GM21717 (cell line): ENCODE data around the gene TAGLN3.
A peak's percentile ranks its signal among the peaks of the same experiment; 100 is the strongest.
"Not testable (repeated sequence)": the region's sequence is repeated elsewhere in the genome, so short reads cannot be mapped to it uniquely, and the experiment has no call there.

Experiments used
- ATAC-seq: cut with Tn5 transposase; IDR thresholded peaks from one replicate; pipeline ENCODE4 v1.9.1; 2021; ENCODE audit warnings: mild to moderate bottlenecking, moderate library complexity; ENCODE audit not compliant: unreplicated experiment

Gene TAGLN3

DNA sequence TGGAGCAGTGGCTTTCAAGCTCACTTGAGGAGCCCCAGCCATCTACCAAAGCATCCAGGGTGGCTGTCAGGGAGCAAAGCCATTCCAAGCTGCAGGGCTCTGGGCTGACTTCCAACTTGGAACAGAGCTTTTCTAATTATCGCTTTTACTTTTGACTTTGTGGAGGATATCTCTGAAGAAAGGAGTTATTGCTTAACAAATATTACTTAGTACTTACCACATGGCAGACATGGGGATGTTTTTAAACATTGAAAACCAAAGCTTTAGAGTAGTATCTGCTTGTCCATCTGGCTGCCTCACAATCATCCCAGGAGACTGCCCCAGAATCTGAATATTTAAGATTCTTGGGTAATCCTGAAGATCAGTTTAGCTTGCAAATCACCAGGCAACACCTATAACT, 8.9 kb downstream of the TAGLN3 start:
- ATAC-seq, result no peak

DNA sequence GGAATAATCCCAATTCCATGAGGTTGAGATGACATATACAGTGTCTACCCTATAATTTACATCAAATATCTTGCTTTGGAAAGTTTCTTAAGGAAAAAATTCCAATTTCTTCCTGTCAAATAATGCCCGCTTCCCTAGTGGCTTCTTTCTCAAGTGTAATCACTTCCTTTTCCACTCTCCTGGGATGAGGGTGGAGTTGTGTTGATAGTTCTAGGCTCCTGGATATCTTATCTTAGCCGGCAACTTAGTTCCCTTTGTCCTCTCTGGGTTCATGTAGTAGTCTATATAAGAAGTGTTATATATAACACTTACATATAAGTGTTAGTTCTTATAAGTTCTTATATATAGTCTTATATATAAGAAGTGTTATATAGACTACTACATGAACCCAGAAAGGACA, 10.9 kb downstream of the TAGLN3 start:
- no peak for ATAC-seq

DNA sequence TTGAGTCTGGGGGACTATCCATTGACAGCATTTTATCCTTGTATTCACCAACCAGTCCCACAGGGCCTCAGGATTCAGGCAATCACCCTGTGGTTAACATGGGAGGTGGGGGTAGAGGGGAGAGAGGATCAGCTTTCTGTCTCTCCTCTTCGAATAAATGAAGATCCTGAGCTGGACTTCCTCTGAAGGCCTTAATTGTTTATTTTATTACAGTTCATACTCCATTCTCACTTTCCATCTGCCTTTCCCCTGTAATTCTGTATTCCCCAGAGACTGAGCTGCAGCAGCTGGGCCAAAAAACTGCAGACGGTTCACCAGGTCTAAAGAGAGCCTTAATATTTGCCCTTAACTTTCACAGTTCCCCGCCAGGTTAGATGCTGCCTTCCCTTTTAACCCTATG, 11.9 kb downstream of the TAGLN3 start:
- ATAC-seq, result no peak

DNA sequence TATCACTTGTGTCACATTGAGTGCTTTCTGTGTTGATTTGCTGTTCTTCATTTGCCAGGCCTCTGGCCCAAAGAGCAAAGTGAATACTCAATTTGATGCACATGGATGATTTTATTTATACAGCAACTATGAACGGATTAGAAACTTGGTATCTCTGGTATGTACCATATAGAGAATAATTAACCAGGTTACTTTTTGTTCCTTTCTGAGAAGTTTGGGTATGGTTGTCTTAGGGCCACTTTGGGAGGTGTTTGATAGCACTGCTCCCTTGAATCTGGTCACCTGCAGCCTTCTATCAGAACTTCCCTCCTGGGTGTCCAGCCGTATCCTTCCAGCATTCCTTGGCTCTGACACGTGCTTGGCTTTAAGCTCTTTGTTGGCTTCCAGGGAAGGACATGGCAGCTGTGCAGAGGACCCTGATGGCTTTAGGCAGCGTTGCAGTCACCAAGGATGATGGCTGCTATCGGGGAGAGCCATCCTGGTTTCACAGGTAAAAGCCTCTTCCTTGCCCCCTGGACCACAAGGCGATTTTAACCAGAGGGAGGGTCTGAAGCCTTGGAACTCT, 12.7 kb downstream of the TAGLN3 start:
- no peak for ATAC-seq

DNA sequence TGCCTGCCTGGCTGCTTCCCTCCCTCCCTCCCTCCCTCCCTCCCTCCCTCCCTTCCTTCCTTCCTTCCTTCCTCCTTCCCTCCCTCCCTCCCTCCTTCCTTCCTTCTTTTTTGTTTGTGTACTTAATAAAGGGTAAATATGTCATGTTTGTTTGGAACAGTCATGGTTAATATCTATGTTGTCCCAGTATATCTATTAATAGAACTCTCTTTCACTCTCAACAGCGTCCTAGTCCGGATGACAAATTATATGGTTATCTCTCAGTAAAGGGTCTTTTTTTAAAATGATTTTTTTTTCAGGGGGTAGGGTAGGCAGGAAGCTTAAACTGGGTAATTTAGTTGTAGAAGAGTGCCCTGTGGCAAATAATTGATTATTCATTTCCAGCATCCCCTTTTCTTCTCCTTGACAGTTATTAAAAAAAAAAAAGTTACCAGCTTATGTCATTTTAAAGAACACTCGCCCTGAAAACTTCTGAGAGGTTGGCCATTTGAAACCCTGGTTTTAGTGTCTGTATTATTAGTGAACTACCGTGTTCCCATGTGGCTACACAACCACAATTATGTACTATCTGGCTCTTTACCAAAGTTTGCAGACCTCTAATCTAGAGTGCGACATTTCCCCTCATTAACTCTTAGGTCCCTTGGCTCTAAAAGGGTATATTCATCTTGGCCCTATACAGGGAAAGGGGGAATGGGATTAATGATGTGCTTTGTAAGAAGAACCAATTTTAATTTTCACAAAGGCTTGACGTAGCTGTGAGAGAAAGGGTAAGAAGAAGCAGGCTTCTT, 13.7 kb downstream of the TAGLN3 start:
- no peak for ATAC-seq

DNA sequence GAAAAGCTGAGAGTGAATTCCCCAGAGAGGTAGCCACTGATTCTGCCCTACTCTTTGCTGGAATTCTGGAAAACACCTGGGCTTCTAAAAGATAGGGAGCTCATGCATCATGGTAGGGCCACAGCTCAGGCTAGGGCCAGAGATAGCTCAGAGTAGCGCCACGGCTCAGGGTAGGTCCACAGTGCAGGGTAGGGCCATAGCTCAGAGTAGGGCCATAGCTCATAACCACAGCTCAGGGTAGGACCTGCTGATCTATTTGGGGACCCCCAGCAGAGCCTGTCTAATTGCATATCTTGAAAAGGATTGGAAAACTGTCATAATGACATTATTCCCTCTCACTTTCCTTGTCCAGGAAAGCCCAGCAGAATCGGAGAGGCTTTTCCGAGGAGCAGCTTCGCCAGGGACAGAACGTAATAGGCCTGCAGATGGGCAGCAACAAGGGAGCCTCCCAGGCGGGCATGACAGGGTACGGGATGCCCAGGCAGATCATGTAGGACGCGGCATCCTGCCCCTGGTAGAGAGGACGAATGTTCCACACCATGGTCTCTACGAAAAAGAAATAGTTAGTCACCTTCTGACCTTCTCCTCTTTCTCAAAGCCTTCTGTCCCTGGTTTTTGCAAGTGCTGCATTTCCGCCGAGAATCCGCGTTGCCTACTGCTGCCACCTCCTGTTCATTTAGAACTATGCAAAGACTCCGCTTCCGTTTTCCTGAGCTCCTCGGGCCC, 14.5 kb downstream of the TAGLN3 start:
- ATAC-seq, result peak; percentile 77

DNA sequence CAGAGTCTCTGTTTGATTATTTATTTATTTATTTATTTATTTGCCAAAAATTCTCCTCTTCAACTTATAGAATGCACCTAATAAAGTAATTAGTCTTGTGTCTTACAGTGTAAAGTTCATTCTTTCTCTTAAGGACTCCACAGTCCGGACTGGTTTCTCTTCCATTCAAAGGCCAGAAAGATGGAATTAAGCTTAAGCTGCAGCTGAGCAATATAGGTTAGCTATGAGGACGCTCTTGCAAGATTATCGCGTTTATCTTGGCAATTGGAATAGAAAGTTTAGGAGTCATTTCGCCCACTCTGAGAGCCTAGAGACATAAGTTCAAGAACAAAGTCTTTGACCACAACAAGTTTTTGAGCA, 15.0 kb downstream of the TAGLN3 start:
- no peak for ATAC-seq

DNA sequence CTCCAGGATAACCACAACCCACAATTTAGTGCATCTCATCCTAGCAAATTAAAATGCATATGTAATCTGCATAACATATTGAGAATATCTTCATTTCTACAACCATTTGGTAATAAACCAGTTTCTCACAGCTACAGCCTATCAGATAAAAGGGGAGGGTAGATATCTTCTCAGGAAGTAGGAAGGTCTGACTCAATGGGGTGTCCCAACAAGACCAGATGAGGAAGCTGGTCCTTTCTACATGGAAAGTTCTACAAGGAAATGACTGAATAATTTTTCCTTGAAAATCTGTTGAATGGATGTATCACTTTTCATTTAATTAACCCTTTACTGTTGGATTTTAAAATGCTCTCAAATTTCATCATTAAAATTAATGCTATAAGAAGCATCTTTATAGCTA, 18.4 kb downstream of the TAGLN3 start:
- no peak for ATAC-seq

DNA sequence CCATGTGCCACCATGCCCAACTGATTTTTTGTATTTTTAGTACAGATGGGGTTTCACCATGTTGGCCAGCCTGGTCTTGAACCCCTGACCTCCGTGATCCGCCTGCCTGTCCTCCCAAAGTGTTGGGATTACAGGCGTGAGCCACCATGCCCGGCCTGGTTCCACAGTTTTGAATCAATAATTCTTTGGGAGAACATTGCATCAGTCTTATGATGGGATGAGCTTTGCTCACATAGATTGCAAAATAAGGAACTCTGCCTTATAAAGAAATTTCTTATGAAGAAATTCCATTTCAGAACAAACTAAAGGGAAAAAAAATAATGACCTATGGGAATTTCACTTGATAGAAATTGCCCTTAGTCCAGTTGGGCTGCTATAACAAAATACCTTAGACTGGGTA, 20.0 kb downstream of the TAGLN3 start:
- ATAC-seq, result no peak

DNA sequence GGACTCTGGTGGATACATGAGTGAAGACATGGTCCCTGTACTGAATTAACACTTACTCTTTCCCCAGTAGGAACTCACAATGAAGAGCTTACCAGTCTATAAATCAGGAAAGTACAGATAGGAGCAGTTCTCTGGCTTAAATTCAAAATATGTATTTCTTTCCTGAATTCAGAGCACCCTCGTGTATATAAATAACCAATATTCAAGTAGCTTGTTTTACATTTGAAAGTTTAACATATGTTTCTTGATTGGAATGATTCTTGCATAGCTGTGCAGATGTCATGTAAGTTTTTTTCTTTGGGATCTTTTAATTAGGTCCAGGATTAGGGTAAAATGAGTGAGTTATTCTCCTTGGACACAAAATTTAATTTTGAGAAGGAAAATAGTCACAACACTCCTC, 21.0 kb downstream of the TAGLN3 start:
- ATAC-seq, result no peak

DNA sequence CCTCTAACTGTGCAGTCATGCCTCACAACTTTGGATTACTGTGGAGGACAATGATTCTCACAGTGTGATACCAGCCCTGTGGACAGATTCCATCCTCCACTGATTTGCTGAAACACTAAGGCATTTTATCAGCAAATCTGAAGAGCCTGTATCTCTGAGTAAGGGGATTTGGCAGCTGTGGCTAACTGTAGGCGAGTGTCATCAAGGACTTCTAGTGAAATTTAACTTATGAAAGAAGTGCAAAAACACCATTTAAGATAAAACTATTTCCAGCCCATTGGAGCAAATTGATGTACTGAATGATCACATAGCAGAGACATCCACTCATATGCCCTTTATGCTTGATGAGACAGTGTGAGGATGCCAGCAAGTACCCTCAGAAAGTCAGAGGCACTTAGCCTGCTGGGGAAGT, 22.0 kb downstream of the TAGLN3 start:
- ATAC-seq, result no peak

DNA sequence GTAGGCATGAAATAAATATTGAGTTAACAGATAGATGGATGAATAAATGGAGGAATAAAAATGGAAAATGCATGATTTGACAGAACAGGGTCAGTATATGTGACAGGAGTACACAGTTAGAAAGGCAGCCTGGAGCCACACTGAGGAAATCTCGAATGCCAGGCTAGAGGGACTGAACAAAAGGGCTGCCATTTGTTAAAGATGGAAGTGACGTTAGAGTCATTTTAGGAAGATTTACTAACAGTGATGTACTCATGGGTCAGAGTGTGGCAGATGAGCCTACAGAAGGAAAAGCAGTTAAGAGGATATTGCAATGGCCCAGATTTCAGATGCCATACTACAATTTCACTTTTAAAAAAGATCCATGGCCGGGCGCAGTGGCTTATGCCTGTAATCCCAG, 28.4 kb downstream of the TAGLN3 start:
- no peak for ATAC-seq

DNA sequence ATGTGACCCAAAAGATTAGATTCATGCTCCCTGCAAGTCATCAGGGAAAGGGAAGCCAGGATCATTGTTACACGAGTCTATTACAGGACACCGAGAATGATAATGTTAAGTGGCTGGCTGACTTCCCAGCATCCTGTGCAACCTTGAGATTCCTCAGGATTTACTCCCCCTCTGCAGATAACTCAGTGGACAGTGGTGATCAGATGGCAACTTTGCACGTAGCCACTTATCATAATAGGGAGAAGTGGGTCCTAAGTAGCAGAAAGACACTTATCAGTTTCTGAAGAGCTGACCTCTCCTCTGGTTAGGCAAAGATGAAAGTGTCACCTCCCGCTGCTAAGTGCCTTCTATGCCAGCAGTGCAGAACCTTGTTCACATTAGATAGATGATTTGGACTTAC, 29.1 kb downstream of the TAGLN3 start:
- no peak for ATAC-seq

DNA sequence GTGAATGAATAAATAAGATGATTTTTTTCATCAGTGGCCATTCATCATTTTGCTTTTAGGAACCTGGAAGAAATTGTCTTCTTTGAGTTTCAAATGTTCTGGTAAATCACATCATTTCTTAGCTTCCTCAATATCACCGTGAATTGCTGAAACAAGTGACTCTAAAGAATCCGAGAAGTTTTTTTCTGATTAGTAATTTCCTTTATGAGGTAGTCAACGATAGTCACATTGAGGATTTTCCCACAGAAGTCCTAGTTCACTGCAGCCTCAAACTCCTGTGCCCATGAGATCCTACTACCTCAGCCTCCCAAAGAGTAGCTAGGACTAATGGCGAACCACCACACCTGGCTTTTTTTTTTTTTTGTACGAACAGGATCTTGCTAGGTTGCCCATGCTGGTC, 32.2 kb downstream of the TAGLN3 start:
- no peak for ATAC-seq

DNA sequence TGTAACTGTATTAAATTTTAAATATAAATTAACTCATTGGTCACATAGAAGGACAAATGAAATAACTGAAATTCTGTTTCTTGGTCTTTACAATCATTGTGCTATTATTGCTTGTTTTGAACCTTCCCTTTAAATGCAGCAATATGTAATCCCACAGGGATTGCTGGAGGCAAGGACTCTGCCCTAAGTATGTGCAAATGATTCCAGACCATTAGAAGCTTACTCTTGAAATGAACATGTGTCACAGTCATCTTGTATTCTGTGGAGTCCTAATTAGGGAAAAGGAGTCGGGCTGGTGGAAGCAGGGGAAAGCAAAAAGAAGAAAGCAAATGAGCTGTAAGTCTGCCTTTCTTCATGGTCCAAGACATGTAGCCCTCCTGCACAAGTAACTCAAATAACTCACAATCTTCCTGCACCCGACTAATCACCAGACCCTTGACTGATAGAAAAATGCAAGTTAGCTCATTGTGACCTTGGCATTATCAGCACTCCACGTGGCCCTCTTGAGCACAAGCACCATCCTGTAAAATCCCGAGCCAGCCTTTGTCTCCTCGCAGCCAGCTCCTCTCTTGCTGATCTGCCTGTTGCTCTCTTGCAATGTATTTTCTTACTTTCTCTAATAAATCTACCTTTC, 33.5 kb downstream of the TAGLN3 start:
- no peak for ATAC-seq

DNA sequence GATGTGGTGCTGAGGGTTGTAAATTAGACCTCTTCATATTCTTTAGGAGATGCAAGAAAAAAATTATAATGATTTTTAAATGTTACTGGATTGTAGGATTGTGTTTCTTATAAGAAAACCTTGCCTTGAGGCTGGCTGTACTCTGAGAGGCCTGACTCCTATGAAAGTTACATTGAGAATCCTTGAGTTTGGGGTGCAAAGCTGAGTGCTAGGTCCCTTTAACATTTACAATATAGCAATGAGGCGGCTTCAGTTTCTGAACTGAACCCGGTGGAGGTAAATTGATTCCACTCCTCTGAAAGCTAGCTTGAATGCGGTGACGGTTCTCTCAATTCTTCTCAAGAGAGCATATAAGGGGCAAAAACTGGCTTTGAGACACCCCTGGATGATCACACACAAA, 35.7 kb downstream of the TAGLN3 start, which contains the start of gene TMPRSS7:
Gene TMPRSS7, plus strand, starts transcription at position 301 of the 400 bp plus-strand sequence. CDS start 110 bp downstream, outside the sequence.
- ATAC-seq, result no peak

DNA sequence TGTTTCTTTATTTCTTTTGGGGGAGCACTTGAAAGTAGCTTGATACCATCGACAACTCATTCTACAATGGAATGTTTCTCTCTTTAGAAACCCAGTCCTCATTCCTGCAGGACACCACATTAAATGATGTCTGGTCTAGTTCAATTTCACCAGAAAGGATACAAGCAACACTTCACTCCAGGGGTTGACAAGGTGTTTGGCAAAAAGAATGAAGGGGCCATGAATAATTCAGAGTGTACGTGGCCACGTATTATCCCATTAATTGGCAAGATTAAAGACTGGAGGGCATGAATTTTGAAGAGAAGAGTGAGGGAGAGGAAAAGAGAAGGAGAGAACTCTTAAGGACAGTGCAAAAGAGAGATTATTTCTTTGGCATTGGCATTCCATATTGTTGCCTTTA, 36.5 kb downstream of the TAGLN3 start:
- ATAC-seq, result no peak

DNA sequence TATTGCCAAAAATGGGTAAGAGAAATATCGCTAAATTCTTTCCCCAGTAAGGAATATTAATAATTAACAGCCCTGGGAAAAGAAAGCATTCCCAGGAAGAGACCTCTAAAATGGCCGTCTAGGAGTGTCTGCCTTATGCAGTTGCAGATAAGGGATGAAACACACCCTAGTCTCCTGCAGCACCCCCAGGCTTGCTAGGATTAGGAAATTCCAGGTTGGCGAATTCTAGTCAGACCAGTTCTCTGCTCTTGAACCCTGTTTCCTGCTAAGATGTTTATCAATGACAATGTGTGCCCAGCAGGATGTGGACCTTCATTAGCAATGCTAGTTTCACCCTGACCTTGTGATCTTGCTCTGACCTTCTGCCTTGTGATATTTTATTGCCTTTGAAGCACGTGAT, 38.5 kb downstream of the TAGLN3 start:
- ATAC-seq, result not testable (repeated sequence)

DNA sequence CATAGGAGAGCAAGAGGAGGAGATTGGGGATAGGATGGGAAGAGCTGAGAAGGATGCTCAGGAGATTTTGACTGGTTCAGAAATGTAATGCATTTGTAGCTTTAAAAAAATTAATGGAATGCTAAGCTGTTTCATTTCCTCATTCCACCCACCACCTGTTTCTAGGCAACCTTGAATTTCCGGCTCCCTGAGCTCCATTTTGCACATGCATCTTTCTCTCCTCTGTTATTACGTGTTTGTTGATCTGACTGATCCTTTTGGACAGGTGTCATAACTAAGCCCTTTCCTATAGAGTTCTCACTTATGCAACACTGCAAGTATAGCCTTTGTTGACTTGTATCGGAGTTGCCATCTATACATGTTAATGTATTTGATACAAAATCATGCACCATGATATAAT, 40.1 kb downstream of the TAGLN3 start:
- ATAC-seq, result peak; percentile 51

DNA sequence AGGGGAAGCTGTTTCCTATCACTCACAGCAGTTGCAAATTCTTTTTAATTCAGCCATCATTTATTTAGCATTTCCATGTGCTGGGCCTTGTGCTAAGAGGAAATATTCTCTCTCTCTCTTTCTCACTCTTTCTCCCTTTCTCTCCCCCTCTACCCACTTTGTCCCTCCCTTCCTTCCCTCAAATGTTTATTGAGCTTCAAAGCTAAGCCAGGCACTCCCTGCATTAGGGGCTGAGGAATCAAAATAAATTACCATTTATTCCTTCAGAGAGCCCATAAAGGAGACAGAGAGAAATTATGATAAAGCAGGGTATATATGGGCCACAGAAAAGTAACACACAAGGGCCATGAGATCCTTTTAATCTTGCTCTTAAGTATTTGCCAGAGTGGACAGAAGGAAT, 42.6 kb downstream of the TAGLN3 start:
- ATAC-seq, result no peak

DNA sequence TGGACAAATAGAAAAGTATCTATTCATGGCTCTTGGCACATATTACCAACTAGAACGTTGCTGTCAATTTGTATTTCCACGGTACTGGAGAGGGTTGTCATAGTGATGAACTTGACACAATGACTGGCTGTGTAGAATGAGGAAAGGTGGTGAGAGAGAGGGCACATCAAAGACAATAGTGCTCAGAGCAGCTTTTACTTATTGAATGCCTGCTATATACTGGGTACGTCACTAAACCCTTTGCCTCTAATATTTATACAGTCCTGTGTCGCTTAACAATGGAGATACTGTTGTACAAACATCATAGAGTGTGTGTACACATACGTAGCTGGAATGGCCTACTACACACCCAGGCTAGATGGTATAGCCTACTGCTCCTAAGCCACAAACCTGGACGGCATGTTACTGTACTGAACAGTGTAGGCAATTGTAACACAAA, 44.1 kb downstream of the TAGLN3 start:
- no peak for ATAC-seq
